PC-9 (cell line): ENCODE data around the gene GALNT7. TPM values are rescaled to one million over a fixed set of nuclear protein-coding genes. Genes with fewer than 3 reads are reported as not detected.

Source experiments
- BruUV-seq: library from RNA; stranded (reverse); fragments of 400-500 nt; replicated peaks from 2 replicates; lab custom pipeline; 2021; lab: Mats Ljungman, UMichigan
- CTCF ChIA-PET: fragments of 300-600 bp; sonication (Branson Sonifier 250); formaldehyde crosslinking; loops from one replicate; lab custom pipeline; 2022; ENCODE audit warnings: antibody characterized with exemption; lab: Charles Lee
- POLR2A ChIA-PET: fragments of 300-600 bp; sonication (Branson Sonifier 250); formaldehyde crosslinking; loops from one replicate; lab custom pipeline; 2022; ENCODE audit warnings: antibody characterized with exemption; ENCODE audit not compliant: unreplicated experiment; lab: Charles Lee
- DNase-seq, 2 experiments: peaks; one replicate each; pipeline versions ENCODE4 v3.0.0 to v3.0.0-alpha.2; 2015 to 2022; ENCODE audit warnings: mixed read lengths in 1 of 2
- H2AFZ ChIP-seq: fragments of 200-600 bp; sonication (generic); 2 replicates; pipeline ENCODE4 v1.8.1; 2017; ENCODE audit warnings: antibody characterized with exemption
- H3F3A ChIP-seq: fragments of 200-600 bp; sonication (generic); 2 replicates; pipeline ENCODE4 v1.8.1; 2017; ENCODE audit warnings: antibody characterized with exemption, mild to moderate bottlenecking, low read depth; ENCODE audit not compliant: insufficient read depth
- H3K27ac ChIP-seq: fragments of 200-600 bp; sonication (generic); 2 replicates; pipeline ENCODE4 v1.6.1; 2016; ENCODE audit warnings: mixed run types
- H3K27me3 ChIP-seq: fragments of 200-600 bp; sonication (generic); 2 replicates; pipeline ENCODE4 v1.6.1; 2016; ENCODE audit warnings: low read depth, mixed run types; ENCODE audit not compliant: insufficient read depth
- H3K36me3 ChIP-seq: fragments of 200-600 bp; sonication (generic); 2 replicates; pipeline ENCODE4 v1.6.1; 2016; ENCODE audit warnings: low read depth, mixed run types
- H3K4me1 ChIP-seq: fragments of 200-600 bp; sonication (generic); replicated peaks from 2 replicates; pipeline ENCODE4 v1.6.1; 2016; ENCODE audit warnings: mixed run types; ENCODE audit not compliant: insufficient read depth
- H3K4me2 ChIP-seq: fragments of 200-600 bp; sonication (generic); 2 replicates; pipeline ENCODE4 v1.6.1; 2017; ENCODE audit warnings: mixed run types
- H3K4me3 ChIP-seq: fragments of 200-600 bp; sonication (generic); 2 replicates; pipeline ENCODE4 v1.6.1; 2016; ENCODE audit warnings: mixed run types
- H3K79me2 ChIP-seq: fragments of 200-600 bp; sonication (generic); 2 replicates; pipeline ENCODE4 v1.6.1; 2017; ENCODE audit warnings: low read depth, mixed run types
- H3K9me2 ChIP-seq: fragments of 200-600 bp; sonication (generic); 2 replicates; pipeline ENCODE4 v1.8.1; 2017; ENCODE audit warnings: mild to moderate bottlenecking; ENCODE audit not compliant: insufficient read depth
- H3K9me3 ChIP-seq: fragments of 200-600 bp; sonication (generic); 2 replicates; pipeline ENCODE4 v1.8.1; 2016; ENCODE audit warnings: low read depth; ENCODE audit not compliant: insufficient read depth
- H4K20me1 ChIP-seq: fragments of 200-600 bp; sonication (generic); 2 replicates; pipeline ENCODE4 v1.8.1; 2017; ENCODE audit not compliant: insufficient read depth
- EZH2 ChIP-seq: fragments of 200-600 bp; sonication (generic); IDR thresholded peaks from 2 replicates; pipeline ENCODE4 v1.8.0; 2017; ENCODE audit warnings: antibody characterized with exemption, low read depth
- intact Hi-C: fragments of 100-400 bp; cut with micrococcal nuclease; formaldehyde crosslinking; loops from one replicate; pipeline ENCODE4 v1.10.0; 2022; ENCODE audit not compliant: unreplicated experiment
- total RNA-seq: library from RNA; stranded (reverse); gene quantifications from 2 replicates; pipeline ENCODE4 v1.2.3, GENCODE V29; 2021
- TF ChIP-seq, protein P1 (sequence below): fragments of 200-600 bp; sonication (generic); conservative IDR thresholded peaks from 2 replicates; pipeline ENCODE4 v1.6.1; 2017; ENCODE audit warnings: mixed run types, antibody characterized with exemption, mild to moderate bottlenecking, moderate library complexity

Gene GALNT7
- total RNA-seq, 1 experiment from 2014 or later: 57.2 TPM

DNA sequence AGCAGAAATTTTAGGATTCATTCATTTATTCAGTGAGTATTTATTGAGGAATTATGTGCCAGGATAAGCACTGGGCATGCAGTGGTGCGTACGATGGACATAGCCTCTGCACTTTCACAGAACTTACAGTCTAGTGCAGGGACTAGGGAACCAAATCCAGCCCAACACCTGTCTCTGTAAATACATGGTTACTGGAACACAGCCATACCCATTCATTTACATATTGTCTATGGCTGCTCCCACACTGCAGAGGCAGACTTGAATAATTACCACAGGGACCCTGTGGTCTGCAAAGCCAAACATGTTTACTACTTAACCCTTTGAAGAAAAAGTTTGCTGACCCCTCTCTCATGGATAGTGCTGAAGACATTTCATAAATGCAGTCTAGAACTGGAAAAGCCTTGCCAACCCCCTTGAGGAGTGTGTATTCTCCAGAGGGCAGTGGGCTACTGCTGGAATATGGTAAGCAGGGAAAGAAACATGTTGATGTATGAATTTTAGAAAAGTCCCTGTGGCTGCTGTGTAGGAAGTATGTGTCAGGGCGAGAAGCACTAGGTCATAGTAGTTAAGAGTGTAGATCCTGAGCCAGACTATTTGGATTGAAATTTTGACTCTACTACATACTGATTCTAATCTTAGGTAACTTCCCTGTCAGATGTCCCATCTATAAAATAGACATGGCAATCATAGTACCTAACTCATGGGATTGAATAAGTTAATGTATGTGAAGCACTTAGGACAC lies 75.5 kb downstream of the GALNT7 start:
- Histone ChIP-seq H3K4me1 (peaks cover 10% of the 10 kb centered on the region), H3K9me2 (no peaks in the 10 kb centered on the region), H3K36me3 (no peaks in the 10 kb centered on the region), H3K27ac (no peak overlapping the region), H4K20me1 (no peaks in the 10 kb centered on the region), H3K27me3 (no peaks in the 10 kb centered on the region), H3F3A (peaks cover 4% of the 10 kb centered on the region; the same call in 1 of the 2 replicates), H3K9me3 (no peaks in the 10 kb centered on the region), H3K4me2 (no peak overlapping the region), H2AFZ (no peak overlapping the region), H3K79me2 (peaks cover 1% of the 10 kb centered on the region; the same call in 1 of the 2 replicates), H3K4me3 (no peak overlapping the region)
- no TSS peak for BruUV-seq
- no peak for DNase-seq
- POLR2A ChIA-PET: no interaction called here
- TF ChIP-seq, protein P1, sequence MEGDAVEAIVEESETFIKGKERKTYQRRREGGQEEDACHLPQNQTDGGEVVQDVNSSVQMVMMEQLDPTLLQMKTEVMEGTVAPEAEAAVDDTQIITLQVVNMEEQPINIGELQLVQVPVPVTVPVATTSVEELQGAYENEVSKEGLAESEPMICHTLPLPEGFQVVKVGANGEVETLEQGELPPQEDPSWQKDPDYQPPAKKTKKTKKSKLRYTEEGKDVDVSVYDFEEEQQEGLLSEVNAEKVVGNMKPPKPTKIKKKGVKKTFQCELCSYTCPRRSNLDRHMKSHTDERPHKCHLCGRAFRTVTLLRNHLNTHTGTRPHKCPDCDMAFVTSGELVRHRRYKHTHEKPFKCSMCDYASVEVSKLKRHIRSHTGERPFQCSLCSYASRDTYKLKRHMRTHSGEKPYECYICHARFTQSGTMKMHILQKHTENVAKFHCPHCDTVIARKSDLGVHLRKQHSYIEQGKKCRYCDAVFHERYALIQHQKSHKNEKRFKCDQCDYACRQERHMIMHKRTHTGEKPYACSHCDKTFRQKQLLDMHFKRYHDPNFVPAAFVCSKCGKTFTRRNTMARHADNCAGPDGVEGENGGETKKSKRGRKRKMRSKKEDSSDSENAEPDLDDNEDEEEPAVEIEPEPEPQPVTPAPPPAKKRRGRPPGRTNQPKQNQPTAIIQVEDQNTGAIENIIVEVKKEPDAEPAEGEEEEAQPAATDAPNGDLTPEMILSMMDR: no peak
- no peak for TF ChIP-seq EZH2
- CTCF ChIA-PET: no interaction called here
- intact Hi-C loops: no loop called here

DNA sequence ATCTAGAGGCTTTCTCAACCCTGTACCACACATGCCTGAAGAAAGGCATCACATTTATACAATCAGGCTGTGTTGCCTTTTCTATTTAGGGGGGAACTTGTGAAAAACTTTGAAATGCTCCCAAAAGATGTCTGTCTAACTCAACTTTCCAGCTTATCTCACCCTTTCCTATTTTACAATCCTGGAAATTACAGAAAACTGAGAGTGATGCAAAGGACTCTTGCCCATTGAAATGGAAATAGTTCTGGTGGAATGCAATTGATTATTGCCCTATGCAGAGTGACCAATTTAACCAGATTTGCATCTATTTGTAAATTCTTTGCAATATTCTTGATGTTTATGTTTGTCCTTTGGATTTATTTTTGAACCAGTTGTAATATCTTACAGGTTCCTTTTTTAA lies 77.3 kb downstream of the GALNT7 start:
- Histone ChIP-seq H4K20me1 (no peaks in the 10 kb centered on the region), H3K9me2 (no peaks in the 10 kb centered on the region), H3K4me1 (peaks cover 10% of the 10 kb centered on the region), H3K9me3 (no peaks in the 10 kb centered on the region), H3K36me3 (no peaks in the 10 kb centered on the region), H3K4me2 (no peak overlapping the region), H2AFZ (no peak overlapping the region), H3K27me3 (no peaks in the 10 kb centered on the region), H3K79me2 (no peaks in the 10 kb centered on the region; the same call in 1 of the 2 replicates), H3K27ac (no peak overlapping the region), H3F3A (peaks cover 4% of the 10 kb centered on the region; the same call in 1 of the 2 replicates), H3K4me3 (no peak overlapping the region)
- intact Hi-C loops: no loop called here
- DNase-seq: no peak
- ChIA-PET CTCF (no interaction called here), POLR2A (no interaction called here)
- TF ChIP-seq, protein P1: no peak
- no peak for TF ChIP-seq EZH2
- no TSS peak for BruUV-seq

DNA sequence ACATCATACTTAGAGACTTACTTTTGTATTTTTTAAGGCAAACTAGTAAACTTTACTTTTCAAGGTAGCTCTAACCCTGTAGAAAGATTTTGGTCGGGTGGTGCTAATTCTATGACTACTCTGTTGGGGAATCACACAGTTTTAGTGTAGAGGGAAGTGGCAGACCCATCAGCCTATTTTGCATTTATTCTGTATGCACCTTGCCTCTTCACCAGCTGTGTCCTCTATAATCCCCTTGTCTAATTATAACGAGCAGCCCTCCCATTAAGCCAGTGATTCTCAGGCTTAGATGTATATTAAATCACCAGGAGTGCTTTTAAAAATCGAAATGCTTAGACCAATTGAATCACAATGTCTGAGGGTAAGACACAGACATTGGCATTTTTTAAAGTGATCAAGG lies 78.1 kb downstream of the GALNT7 start:
- Histone ChIP-seq H3K36me3 (no peaks in the 10 kb centered on the region), H3K4me2 (no peak overlapping the region), H4K20me1 (no peaks in the 10 kb centered on the region), H3K9me2 (no peaks in the 10 kb centered on the region), H3K4me3 (no peak overlapping the region), H3K4me1 (peaks cover 17% of the 10 kb centered on the region), H3K27me3 (no peaks in the 10 kb centered on the region), H3F3A (peaks cover 8% of the 10 kb centered on the region; the same call in 1 of the 2 replicates), H3K27ac (no peak overlapping the region), H3K79me2 (no peaks in the 10 kb centered on the region; the same call in 1 of the 2 replicates), H2AFZ (no peak overlapping the region), H3K9me3 (no peaks in the 10 kb centered on the region)
- BruUV-seq: no TSS peak
- intact Hi-C loops: no loop called here
- ChIA-PET CTCF (no interaction called here), POLR2A (no interaction called here)
- TF ChIP-seq, protein P1: no peak
- TF ChIP-seq EZH2: no peak
- no peak for DNase-seq
